Stimulated activated CD4-positive, alpha-beta T cell treated with anti-CD3 and anti-CD28 coated beads, Interleukin-12 subunit alpha, Interleukin-12 subunit beta, amount 100 ng/mL, for 48 hours (primary cell): ENCODE data around the gene FAM210B.
"Not testable (repeated sequence)": the region's sequence is repeated elsewhere in the genome, so short reads cannot be mapped to it uniquely, and the experiment has no call there.

Experiments used
- DNase-seq, 3 donors: peaks; one replicate each; pipeline ENCODE4 v3.0.0-alpha.2; 2020; ENCODE audit warnings: low read depth in 2 of 3, low spot score in 1 of 3

Gene FAM210B

DNA sequence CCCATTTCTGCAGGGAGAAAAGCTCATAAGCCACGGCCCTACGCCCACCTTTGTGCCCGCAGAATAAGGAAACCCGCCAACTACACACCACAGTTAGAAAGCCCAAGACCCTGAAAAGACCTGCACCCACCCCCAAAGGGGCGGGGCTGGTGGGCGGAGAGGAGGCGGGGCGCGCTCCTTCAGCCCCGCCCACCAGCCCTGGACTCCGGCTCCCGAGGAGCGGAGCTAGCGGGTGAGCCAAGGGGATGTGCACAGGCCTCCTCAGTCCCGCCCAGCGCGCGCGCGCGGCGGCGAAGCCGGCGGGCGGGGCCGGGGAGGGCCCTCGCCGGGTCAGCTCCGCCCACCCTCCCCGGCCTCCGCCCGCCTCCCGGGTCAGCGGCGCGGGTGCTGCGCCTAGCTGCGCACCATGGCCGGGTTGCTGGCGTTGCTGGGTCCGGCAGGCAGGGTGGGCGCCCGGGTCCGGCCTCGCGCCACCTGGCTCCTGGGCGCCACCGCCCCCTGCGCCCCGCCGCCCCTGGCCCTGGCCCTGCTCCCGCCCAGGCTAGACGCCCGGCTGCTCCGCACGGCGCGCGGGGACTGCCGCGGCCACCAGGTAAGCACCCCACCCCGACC lies at the start of gene FAM210B:
FAM210B (plus strand) TSS at position 375 of the 612 bp plus-strand sequence; CDS start at position 407, 32 bp downstream.
- DNase-seq: peak; percentile 63 to 81 (median 68)

DNA sequence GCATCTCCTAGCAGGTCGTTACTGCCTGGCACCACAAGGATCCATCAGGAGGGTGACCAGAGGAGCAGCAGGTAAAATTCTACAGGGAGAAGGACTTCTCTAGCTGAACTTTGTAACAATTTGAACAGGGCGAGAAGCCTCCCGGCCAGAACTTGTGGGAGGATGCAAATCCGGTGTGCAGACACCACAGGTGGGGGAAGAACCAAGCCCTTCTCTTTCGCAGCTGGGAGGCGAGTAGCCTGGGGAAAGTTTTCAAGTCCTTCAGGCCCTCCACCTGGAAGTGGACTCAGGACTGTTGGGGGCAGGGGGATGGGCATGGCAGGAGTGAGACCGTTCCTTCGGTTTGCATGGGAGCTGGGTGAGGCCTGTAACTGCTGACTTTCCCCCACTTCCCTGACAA lies 42.7 kb upstream of the FAM210B start:
- DNase-seq: no peak

GRCh38 chr20:56316483-56316882 lies 42.3 kb upstream of the FAM210B start:
- DNase-seq: no peak

GRCh38 chr20:56322681-56323080 lies 36.1 kb upstream of the FAM210B start:
- DNase-seq: no peak

GRCh38 chr20:56323206-56323605 lies 35.6 kb upstream of the FAM210B start:
- DNase-seq: no peak

DNA sequence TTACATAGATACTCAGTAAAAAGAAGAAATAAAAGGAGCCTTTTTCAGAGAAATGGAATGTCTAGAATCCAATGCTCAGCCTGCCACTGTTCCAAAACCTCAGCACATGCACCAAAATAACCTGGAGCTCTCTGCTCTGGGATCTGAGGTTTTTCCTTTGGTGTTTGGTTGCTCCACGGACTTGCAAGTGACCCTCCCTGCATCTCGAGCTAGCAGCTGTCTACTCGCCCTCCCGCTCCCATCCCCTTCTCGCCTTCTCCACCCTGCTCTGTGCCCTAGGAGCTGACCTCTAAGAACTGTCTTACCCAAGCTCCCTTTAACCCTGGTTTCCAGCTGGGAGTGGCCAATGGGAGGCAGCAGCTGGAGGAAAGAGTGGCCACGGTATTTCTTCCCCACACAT lies 35.1 kb upstream of the FAM210B start:
- DNase-seq: no peak

- no peak for DNase-seq
Measured at GRCh38 chr20:56324806-56325205, 34.0 kb upstream of the FAM210B start.

DNA sequence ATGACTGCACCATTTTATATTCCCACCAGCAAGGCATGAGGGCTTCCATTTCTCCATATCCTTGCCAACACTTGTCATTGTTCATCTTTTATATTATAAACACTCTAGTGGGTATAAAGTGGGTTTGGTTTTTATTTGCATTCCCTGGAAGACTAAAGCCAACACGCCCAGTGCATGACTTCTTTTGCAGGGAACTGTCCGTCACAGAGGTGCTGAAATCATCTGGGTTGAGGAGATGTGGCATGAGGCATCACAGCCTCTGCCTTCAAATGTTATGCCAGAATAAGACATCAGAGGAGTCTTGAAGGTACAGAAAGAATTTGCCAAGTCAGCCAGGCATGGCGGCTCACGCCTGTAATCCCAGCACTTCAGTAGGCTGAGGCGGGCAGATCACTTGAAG lies 29.9 kb upstream of the FAM210B start:
- DNase-seq: no peak

DNA sequence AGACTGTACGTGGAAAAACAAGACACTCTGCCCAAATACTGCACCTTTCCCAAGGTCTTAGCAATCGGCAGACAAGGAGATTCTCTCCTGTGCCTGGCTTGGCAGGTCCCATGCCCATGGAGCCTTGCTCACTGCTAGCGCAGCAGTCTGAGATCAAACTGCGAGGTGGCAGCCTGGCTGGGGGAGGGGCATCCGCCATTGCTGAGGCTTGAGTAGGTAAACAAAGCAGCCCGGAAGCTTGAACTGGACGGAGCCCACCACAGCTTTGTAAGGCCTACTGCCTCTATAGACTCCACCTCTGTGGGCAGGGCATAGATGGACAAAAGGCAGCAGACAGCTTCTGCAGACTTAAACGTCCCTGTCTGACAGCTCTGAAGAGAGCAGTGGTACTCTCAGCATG lies 22.1 kb upstream of the FAM210B start:
- DNase-seq: not testable (repeated sequence)

DNA sequence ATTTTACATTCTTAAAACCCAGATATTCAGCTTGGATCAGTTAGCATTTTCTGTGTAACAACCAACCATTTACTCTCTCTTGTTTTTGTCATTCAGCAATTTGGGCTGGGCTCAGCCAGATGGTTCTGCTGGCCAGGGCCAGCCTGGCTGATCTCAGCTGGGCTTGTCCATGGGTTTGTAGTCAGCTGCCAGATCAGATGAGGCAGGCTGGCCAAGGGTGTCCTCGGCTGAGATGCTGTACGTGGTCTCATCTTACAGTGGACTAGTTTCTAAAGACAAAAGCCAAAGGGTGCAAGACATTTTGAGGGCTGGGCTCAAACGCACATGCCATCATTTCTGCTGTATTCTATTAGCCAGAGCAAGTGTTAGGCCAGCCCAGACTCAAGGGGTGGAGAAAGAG lies 16.0 kb upstream of the FAM210B start:
- no peak for DNase-seq

DNA sequence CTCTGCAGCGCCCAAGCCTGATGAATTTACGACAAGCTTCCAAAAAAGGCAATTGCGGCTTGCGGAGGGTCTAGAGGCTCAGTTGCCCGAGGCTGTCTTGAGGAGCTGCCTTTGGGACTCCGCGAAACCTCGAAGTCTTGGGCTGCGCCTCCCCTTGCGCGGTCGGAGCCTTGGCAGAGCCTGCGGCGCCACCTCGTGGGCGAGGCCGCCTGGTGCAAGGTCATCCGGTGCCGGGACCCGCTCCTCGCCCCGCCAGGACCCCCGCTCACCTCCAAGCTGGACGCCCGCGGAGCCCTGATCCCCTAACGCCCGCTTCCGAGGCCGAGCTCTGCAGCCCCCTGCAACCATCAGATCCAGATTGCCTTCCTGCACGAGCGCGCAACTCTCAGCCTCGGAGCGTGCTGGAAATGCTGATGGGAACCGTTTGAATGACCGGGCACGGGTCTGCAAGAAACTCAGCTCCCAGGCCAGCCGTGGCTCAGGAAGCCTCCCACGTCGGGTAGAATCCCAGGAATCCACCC lies 14.9 kb upstream of the FAM210B start:
- peak in 2 of 3 donors; percentile 26 to 34 for DNase-seq

- no peak for DNase-seq
Measured at GRCh38 chr20:56345911-56346310, 12.9 kb upstream of the FAM210B start.

DNA sequence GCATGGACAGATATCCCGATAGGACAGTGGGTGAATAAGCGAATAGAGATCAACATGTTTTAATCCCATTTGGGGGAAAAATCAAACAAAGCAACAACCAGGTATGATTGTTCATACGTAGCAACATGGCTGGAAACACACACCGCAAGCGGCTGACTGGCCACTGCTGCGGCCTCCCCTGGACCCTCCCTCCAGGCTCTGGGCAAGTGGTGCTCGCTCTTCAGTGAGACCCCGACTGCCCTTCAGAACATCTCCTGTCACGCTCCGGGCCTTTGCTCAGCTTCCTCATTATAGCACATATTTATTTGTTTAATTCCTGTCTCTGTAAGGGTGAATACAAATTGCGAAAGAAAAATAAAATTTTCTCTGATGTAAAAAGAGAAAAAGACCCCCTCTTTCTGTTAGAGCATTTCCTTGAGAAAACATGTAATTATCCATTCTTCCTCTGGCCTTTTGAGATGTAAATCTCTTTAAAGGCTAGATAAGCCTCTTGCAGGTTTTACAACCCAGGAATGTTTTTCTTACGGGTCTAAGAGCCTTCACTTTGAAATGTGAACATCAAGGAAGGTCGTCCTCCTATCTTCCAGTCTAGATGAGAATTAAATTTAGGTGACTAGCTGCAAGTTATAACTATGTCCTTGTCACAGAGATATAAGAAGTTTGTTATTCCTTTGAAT lies 11.0 kb upstream of the FAM210B start:
- DNase-seq: no peak

DNA sequence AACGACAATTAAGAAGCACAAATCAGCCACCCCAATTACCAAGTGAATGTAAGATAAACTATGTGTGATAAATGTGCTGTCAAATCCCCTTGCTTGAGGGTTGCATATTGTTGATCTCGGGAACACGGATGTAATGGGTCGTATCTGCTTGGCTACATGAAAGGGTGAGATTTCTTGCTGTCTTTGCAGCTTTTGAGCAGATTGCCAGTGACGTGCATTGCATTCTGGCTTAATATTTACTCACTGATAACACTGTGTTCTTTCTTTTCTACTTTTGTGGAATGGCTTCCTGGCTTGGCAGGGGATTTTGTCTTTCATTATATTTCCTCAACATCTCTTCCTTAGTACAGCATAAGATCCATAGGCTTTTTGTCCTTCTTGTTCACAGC lies 10.5 kb upstream of the FAM210B start:
- DNase-seq: no peak

GRCh38 chr20:56348746-56349145 lies 10.0 kb upstream of the FAM210B start:
- DNase-seq: no peak

DNA sequence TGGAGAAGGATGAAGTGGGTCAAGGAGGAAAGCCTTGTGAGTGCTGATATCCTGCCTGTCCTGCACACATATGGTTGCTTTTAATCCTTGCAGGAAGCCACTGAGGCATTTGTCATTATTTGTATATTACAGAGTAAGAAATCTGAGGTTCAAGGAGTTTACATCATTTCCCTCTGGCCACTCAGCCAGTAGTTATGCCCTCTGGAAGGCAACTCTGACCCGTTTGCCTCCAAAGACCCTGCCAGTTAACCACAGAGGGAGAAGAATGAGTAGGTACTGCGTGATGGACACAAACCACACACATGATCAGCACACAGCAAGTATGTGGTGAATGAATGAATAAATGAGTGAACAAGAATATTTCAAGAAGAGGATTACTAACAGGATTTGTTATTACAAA lies 7.9 kb upstream of the FAM210B start:
- no peak for DNase-seq

DNA sequence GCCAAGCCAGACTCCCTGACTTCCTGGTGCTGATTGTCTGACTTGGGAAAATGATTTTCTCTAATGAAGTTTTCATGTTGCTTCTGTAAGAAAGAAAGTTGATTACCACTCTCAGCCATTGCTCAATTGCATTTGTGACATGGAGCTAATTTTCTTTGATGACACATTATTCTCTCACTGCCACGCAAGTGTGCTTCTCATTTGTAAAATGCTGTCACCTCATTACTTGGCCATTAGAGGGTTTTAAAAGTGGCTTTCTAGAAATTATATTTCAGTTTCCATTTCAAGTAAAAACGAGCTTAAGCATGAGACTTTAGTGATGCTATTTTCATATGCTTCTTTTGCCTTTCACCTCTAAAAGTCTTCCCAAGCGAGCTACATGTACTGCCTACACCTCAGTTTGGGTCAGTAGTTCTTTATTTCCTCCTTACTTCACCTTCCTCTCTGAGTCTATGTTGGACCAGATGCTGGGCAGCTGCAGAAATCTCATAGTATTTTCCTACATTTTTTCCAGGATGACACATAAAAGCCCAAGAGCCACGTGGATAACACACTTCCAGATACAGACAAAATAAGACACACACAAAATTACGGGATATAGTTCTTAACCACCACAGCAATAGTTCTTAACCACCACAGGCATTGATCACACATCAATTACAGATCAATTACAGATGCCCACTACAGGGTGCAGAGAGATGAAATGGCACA lies 6.3 kb upstream of the FAM210B start:
- no peak for DNase-seq

- DNase-seq: no peak
Measured at GRCh38 chr20:56353356-56353755, 5.4 kb upstream of the FAM210B start.

DNA sequence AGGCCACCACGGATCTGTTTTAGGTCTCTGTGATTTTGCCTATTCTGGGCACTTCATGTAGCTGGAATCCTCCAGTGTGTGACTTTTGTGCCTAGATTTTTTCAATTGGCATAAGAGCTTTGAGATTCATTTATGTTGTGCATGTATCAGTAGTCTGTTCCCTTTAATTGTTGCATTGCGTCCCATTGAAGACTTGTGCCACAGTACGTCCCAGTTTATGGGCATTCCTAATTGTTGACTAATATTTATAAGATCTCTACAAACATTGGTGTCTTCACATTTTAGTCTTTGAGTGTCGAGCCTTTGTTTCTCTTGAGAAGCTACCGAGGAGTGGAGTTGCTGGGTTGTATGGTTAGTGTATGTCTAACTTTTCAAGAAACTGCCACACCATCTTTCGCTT lies 704 bp upstream of the FAM210B start:
- no peak for DNase-seq

DNA sequence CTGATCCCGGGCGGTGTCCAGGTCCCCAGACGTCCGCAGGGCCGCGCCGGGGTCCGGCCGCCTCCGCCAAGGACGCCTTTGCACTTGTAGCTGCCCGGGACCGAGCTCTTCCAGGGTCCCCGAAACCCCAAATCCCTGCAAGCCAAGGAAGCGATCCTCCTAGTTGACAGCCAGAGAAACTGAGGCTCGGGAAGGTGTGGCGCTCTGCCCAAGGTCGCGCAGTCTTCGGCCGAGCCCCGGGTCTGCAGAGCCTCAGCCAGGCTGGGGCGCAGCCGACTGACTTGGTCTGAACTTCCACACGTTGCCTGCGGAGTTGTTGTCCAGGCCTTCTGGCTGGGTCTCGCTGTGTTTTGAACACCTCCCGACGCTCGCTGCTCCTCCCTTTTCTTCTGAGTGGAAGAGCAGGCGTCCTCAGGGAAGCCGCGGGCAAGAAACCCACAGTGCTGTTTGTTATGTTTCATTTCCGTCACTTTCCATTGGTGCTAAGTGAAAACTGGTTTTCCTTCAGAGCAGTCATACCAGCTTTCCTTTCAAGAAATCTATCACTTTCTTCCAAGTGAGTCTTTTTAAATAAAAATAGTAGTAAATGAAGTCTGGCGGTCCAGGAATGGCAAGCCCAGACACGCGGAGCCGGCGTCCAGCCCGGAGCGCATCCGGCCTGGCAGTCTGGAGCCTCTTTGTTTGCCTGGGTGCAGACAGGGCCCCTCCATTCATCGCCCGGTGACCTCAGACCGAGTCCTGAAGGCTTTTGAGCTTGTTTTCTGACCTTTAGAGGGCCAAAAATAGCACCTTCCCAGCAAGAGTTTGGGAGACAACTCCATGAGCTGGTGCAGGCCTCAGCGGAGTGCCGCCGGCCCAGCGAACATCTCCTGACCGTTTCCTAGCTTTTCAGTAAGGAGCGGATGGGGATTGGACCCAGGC lies 698 bp downstream of the FAM210B start:
- DNase-seq: peak in 1 of 3 donors; percentile 16
